Measurements from ENCODE around the gene PEPD.

Gene PEPD

GRCh38 chr19:33398361-33399060 is 123.1 kb downstream of the PEPD start:
- DNase-seq = no peak

DNA sequence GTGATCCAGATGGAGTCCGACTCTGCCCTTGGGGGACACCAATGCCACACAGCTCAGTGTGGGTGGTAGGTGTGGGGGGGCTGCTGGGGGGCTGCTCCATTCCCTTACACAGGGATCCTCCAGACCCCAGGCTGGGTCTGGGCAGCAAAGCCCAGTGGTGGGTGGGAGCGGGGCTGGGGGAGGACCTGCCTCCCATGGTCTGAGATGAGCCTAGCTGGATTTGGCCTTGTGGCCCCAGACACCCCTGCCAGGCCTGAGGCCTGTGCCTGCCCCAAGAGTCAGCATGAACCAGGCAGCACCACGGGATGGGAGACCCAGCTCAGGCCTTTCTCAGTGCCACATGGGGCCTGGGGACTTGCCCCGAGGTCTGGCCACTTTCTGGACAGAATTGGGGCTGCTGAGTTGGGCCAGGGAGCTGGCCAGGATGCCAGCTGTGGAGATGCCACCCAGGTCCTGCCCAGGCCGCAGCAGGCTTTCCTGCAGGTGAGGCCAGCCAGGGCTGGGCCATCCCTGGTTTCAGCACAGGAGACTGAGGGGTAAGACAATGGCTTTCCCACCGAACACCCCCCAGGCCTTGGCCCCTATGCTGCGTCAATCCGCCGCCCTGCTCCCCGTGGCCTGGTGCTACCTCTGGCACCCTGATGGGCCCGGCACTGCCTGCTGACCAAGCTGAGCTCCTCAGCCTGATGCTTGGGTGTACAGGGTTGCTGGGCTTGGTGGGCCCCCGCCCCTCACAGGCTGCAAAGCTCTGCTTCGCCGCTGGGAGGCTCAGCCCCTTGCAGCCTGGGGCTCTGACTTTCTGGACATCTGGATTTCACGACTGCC is 123.8 kb downstream of the PEPD start:
- no peak for DNase-seq

GRCh38 chr19:33396701-33397535 is 124.7 kb downstream of the PEPD start:
- DNase-seq = no peak

DNA sequence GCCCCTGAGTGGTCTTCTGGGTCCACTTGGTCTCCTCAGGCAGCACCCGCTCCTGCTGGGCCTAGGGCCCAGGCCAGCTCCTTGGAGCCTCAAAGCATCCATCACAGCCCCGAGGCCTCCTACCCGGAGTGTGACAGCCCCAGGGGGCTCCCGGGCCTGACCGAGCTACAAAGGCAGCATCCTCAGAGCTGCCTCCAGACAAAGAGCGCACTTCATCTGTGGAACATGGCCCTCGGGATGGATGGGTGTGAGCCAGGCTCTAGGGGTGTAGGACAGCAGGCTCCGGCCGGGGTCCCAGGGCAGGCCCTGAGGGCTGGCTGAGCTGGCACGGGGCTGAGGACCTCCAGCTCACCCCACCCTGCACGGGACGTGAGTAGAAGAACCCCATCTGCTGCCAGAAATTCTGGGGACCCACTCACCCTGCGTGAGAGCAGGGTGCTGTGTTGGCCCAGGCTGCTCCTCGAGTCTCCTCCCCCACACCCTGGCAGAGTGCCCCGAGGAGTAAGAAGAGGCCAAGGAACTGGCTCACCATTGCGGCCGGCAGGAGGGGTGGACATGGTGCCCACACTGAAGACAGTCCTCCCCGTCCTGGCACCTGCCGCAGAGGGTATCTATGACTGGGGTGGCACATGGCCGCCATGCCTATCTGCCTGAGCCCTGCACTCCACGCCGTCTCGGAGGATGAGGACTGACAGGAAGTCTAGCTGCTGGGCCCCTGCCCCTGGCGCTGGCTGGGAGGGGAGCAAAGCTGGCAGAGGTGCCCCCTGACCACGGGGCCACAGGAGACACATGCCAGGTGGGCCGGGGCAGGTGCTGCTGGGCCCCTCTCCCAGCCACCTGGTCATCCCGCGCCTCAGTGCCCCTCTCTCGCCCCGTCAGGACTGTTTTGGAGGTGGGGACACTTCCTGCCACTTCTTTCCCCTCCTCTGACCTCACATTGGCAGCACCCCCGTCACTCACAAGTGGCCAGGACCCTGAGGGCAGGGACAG is 125.7 kb downstream of the PEPD start:
- DNase-seq = peak in 7 of 58 donors; percentile 9 to 40 (median 24)

- DNase-seq = no peak
Measured at GRCh38 chr19:33394723-33395560, 126.6 kb downstream of the PEPD start.

GRCh38 chr19:33394006-33394722 is 127.4 kb downstream of the PEPD start:
- DNase-seq = no peak

GRCh38 chr19:33393286-33394005 is 128.1 kb downstream of the PEPD start:
- DNase-seq = no peak

- DNase-seq = peak in 2 of 58 donors; percentile 17 to 28
Measured at GRCh38 chr19:33392341-33393285, 129.0 kb downstream of the PEPD start.

DNA sequence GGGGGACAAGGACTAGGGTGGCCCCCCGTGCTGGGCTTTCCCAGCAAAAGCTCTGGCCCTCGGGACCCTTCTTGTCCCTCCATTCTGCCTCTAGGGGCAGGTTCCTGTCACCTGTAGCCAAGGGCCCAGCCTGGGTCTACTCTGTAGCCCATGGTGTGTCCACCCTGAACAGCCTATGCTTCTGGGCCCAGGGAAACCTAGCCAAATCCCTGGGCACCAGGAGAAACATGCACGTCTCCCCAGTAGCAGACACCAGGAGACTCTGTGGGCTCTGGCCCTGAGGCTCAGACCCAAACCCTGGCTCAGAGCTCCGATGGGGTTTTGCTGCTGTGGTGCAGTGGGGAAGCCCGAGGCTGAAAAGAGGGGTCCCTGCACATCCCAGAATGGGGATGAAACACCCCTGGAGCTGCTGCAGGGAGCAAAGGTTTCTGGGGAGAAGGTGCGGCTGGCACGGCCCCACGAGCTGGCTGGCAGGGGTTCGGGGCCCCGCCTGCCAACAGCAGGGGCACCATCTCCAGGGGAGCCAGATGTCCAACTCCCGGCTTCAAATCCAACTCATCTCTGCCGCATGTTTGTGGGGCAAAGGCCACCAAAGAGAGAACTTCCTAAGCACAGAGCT is 129.9 kb downstream of the PEPD start:
- DNase-seq = no peak

- no peak for DNase-seq
Measured at GRCh38 chr19:33390908-33391630, 130.5 kb downstream of the PEPD start.

DNA sequence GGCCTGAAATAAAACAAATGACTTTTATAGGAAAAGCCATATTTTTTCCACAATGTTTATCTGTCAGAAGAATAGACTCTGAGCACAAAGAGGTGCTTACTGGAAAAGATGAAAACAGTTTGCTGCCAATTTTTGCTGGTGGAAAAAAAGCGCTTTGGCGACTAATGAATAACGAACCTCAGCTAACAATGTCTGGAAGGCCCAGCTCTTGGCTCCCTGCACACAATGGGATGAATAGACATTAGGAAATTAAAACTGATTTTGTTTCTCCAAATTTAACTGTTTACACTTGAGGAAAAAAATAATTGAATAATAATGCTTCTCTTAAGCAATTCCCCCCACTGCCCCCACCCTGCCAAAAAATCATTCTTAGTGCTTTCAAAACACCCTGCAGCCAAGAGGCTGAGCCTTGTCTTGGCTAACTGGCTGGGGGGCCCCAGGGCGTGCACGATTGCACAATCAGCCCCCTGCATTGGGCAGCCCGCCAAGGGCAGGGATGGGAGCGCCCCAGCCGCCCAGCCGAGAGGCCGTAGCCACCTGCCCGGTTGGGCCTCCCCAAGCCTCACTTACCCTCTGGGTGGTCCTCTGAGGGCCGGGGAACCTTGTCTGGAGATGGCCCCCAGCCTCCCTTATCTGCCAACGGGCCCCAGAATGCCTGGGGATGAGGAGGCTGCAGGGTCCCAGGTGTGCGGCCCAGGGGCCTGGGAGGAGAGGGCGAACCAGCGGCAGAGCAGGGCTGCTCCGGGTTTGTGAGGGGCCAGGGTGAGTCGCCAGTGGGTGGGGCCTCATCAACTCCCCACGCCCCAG is 131.3 kb downstream of the PEPD start:
- DNase-seq = peak in 5 of 58 donors; percentile 33 to 66 (median 45)

- peak in 2 of 58 donors; percentile 28 to 66 for DNase-seq
Measured at GRCh38 chr19:33389421-33390100, 132.0 kb downstream of the PEPD start.

- DNase-seq = peak in 2 of 58 donors; percentile 30 to 35
Measured at GRCh38 chr19:33388725-33389420, 132.7 kb downstream of the PEPD start.
